ENCODE results near the gene MAP7D3. TPM values are rescaled to one million over a fixed set of nuclear protein-coding genes. Genes with fewer than 3 reads are reported as not detected.

Gene MAP7D3
- total and polyA plus RNA-seq, 2 donors (not counting 1 experiment from before 2014, with no cell fraction given): 19.0 to 30.7 TPM

DNA sequence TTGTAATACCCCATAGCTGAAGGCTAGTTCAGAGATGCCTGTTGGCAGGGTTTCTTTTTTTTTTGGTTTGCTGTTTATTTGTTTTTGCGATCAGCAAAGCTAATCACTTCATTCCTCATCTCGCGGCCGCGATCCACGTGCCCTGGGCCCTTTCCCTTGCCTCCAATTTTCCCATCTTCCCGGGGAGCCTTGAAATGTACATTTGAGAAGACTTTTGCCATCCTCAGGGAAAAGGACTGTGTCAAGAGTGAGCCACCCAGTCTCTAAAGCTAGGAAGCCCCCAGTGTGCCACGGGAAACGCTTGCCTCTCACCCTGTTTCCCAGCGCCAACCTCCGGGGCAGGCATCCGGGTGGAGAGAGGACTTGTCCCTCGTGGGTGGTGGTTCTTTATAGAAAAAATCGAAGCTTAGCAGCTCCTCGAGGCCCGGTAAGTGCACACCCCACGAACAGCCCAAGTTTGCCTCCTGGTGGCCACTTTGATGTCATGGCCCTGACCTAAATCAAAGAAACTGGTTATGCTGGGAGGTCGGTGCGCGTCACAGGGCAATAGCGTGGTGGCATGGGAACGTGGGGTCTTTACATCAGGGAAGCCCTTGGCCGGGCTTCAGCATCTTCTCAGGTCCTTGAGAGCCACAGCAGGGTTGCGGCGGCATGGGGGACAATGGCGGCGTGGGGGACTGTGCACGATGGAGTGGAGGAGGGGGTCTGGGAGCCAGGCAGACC lies 42.0 kb downstream of the MAP7D3 start:
- H3K4me1 ChIP-seq (ENCODE audit: control insufficient read depth, extremely low read depth, insufficient read depth, low read length): peaks cover 6% of the 10 kb centered on the region
- no peaks in the 10 kb centered on the region for H4K20me1 ChIP-seq (ENCODE audit: control insufficient read depth, extremely low read depth, insufficient read depth, low read length)
- H3K4me3 ChIP-seq (replicated peaks in 1 of 4; ENCODE audit: control extremely low read depth in 1 of 4, insufficient read depth in 1 of 4, low read depth in 3 of 4, low read length in 4 of 4): no peak overlapping the region
- no peaks in the 10 kb centered on the region for H3K9me3 ChIP-seq (ENCODE audit: control insufficient read depth, insufficient read depth, low read depth, low read length)
- H3K36me3 ChIP-seq (ENCODE audit: control insufficient read depth, insufficient read depth, low read length): peaks cover 10% of the 10 kb centered on the region
- no peaks in the 10 kb centered on the region for H3K79me2 ChIP-seq (ENCODE audit: control insufficient read depth, insufficient read depth, low read length)
- no peak overlapping the region for H3K4me2 ChIP-seq (ENCODE audit: extremely low read depth, insufficient read depth, low read length)
- peak; percentile 45 to 72 for DNase-seq (ENCODE audit: low read depth in 2 of 2)
- TF ChIP-seq EZH2 (IDR thresholded peaks at IDR 0.05; ENCODE audit: low read length, missing control alignments) (no peak), CTCF (conservative IDR thresholded peaks at IDR 0.05 in 1 of 2, IDR thresholded peaks at IDR 0.05 in 1 of 2; ENCODE audit: low read depth in 1 of 2, low read length in 2 of 2) (peak; percentile 56 to 58)
- H3K9ac ChIP-seq (ENCODE audit: insufficient read depth, low read length): no peak overlapping the region
- H3K27me3 ChIP-seq (ENCODE audit: control insufficient read depth, insufficient read depth, low read length): no peaks in the 10 kb centered on the region
- peak overlapping the region; percentile 9 for H3K27ac ChIP-seq (ENCODE audit: insufficient read depth, low read length)
- H2AFZ ChIP-seq (ENCODE audit: low read length): no peak overlapping the region

- Histone ChIP-seq H3K27ac (ENCODE audit: insufficient read depth, low read length) (no peak overlapping the region), H3K4me3 (replicated peaks in 1 of 4; ENCODE audit: control extremely low read depth in 1 of 4, insufficient read depth in 1 of 4, low read depth in 3 of 4, low read length in 4 of 4) (no peak overlapping the region), H4K20me1 (ENCODE audit: control insufficient read depth, extremely low read depth, insufficient read depth, low read length) (no peaks in the 10 kb centered on the region), H3K27me3 (ENCODE audit: control insufficient read depth, insufficient read depth, low read length) (no peaks in the 10 kb centered on the region), H3K4me2 (ENCODE audit: extremely low read depth, insufficient read depth, low read length) (no peak overlapping the region), H2AFZ (ENCODE audit: low read length) (no peak overlapping the region), H3K9me3 (ENCODE audit: control insufficient read depth, insufficient read depth, low read depth, low read length) (no peaks in the 10 kb centered on the region), H3K36me3 (ENCODE audit: control insufficient read depth, insufficient read depth, low read length) (peaks cover 10% of the 10 kb centered on the region), H3K9ac (ENCODE audit: insufficient read depth, low read length) (no peak overlapping the region), H3K4me1 (ENCODE audit: control insufficient read depth, extremely low read depth, insufficient read depth, low read length) (peaks cover 5% of the 10 kb centered on the region), H3K79me2 (ENCODE audit: control insufficient read depth, insufficient read depth, low read length) (no peaks in the 10 kb centered on the region)
- DNase-seq (ENCODE audit: low read depth in 2 of 2): no peak
- no peak for TF ChIP-seq EZH2 (IDR thresholded peaks at IDR 0.05; ENCODE audit: low read length, missing control alignments)
- TF ChIP-seq CTCF (conservative IDR thresholded peaks at IDR 0.05 in 1 of 2, IDR thresholded peaks at IDR 0.05 in 1 of 2; ENCODE audit: low read depth in 1 of 2, low read length in 2 of 2): no peak
Observed at GRCh38 chrX:136207546-136207945, 43.7 kb downstream of the MAP7D3 start.

DNA sequence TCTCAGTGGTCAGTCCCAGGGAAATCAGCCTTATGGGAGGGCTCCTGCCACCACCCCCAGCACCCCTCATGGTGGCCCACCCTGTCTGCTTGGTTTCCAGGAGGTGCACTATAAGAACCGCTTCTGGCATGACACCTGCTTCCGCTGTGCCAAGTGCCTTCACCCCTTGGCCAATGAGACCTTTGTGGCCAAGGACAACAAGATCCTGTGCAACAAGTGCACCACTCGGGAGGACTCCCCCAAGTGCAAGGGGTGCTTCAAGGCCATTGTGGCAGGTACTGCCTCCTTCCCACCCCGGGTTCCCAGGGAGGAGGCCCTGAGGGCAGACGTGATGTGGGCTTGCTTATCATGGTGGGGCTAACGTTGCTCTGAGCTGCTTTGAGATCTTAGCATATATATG lies 44.3 kb downstream of the MAP7D3 start:
- DNase-seq (ENCODE audit: low read depth in 2 of 2): no peak
- H3K9me3 ChIP-seq (ENCODE audit: control insufficient read depth, insufficient read depth, low read depth, low read length): no peaks in the 10 kb centered on the region
- no peak overlapping the region for H3K4me3 ChIP-seq (replicated peaks in 1 of 4; ENCODE audit: control extremely low read depth in 1 of 4, insufficient read depth in 1 of 4, low read depth in 3 of 4, low read length in 4 of 4)
- H3K4me2 ChIP-seq (ENCODE audit: extremely low read depth, insufficient read depth, low read length): no peak overlapping the region
- H3K27me3 ChIP-seq (ENCODE audit: control insufficient read depth, insufficient read depth, low read length): no peaks in the 10 kb centered on the region
- no peak overlapping the region for H2AFZ ChIP-seq (ENCODE audit: low read length)
- no peaks in the 10 kb centered on the region for H4K20me1 ChIP-seq (ENCODE audit: control insufficient read depth, extremely low read depth, insufficient read depth, low read length)
- H3K27ac ChIP-seq (ENCODE audit: insufficient read depth, low read length): no peak overlapping the region
- H3K9ac ChIP-seq (ENCODE audit: insufficient read depth, low read length): no peak overlapping the region
- H3K79me2 ChIP-seq (ENCODE audit: control insufficient read depth, insufficient read depth, low read length): no peaks in the 10 kb centered on the region
- peaks cover 5% of the 10 kb centered on the region for H3K4me1 ChIP-seq (ENCODE audit: control insufficient read depth, extremely low read depth, insufficient read depth, low read length)
- TF ChIP-seq EZH2 (IDR thresholded peaks at IDR 0.05; ENCODE audit: low read length, missing control alignments): no peak
- TF ChIP-seq CTCF (conservative IDR thresholded peaks at IDR 0.05 in 1 of 2, IDR thresholded peaks at IDR 0.05 in 1 of 2; ENCODE audit: low read depth in 1 of 2, low read length in 2 of 2): no peak
- H3K36me3 ChIP-seq (ENCODE audit: control insufficient read depth, insufficient read depth, low read length): peaks cover 10% of the 10 kb centered on the region
